ENCODE results near the gene UBAP2.

DNA sequence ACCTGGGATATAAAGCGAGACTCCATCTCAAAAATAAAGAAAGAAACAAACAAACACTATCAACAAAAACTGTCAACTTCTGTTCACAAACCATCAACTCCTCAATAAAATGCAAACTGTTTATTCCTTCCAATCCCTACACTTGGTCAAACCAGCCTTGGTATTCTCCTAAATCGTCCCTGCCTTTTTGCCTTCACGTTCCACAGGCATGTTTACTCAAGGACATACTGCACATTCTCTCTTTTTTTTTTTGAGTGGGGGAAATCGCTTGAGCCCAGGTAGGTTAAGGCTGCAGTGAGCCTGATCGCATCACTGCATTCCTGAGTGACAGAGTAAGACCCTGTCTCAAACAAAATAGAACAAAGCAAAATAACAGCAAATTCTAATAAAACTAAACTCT is 13.0 kb downstream of the UBAP2 start:
- TF ChIP-seq, protein P1, sequence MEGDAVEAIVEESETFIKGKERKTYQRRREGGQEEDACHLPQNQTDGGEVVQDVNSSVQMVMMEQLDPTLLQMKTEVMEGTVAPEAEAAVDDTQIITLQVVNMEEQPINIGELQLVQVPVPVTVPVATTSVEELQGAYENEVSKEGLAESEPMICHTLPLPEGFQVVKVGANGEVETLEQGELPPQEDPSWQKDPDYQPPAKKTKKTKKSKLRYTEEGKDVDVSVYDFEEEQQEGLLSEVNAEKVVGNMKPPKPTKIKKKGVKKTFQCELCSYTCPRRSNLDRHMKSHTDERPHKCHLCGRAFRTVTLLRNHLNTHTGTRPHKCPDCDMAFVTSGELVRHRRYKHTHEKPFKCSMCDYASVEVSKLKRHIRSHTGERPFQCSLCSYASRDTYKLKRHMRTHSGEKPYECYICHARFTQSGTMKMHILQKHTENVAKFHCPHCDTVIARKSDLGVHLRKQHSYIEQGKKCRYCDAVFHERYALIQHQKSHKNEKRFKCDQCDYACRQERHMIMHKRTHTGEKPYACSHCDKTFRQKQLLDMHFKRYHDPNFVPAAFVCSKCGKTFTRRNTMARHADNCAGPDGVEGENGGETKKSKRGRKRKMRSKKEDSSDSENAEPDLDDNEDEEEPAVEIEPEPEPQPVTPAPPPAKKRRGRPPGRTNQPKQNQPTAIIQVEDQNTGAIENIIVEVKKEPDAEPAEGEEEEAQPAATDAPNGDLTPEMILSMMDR (IDR thresholded peaks at IDR 0.05) = no peak
- no peak for TF ChIP-seq EZH2 (IDR thresholded peaks at IDR 0.05; ENCODE audit: borderline replicate concordance, insufficient read depth, low read depth, low read length, poor library complexity, severe bottlenecking)
